ENCODE measurements around the gene MCM3AP.

Gene MCM3AP

GRCh38 chr21:46285206-46285661, at the start of gene MCM3AP:
MCM3AP (minus strand) TSS chr21:46285611; CDS start chr21:46285286, 325 bp downstream.
- DNase-seq: no peak

GRCh38 chr21:46334351-46335140, 49.1 kb upstream of the MCM3AP start:
- no peak for DNase-seq

GRCh38 chr21:46329796-46330195, 44.4 kb upstream of the MCM3AP start:
- DNase-seq: no peak

- DNase-seq: no peak
These were observed 42.7 kb upstream of the MCM3AP start for GRCh38 chr21:46328151-46328550.

GRCh38 chr21:46327711-46328110, 42.3 kb upstream of the MCM3AP start:
- no peak for DNase-seq

GRCh38 chr21:46326110-46326703, 40.8 kb upstream of the MCM3AP start:
- DNase-seq: no peak

GRCh38 chr21:46325073-46325912, 39.9 kb upstream of the MCM3AP start:
- DNase-seq: peak; percentile 32

GRCh38 chr21:46324390-46325072, 39.1 kb upstream of the MCM3AP start:
- DNase-seq: peak; percentile 85

GRCh38 chr21:46323710-46324389, 38.4 kb upstream of the MCM3AP start, which contains the start of the genes C21orf58 and PCNT:
C21orf58 (minus strand) TSS chr21:46323870; CDS start chr21:46322738, 1,132 bp downstream.
PCNT (plus strand) TSS chr21:46324156; CDS start chr21:46324229, 73 bp downstream.
- DNase-seq: peak; percentile 98

GRCh38 chr21:46323227-46323709, 37.9 kb upstream of the MCM3AP start:
- DNase-seq: no peak

- no peak for DNase-seq
These were observed 37.2 kb upstream of the MCM3AP start for GRCh38 chr21:46322351-46323226.

- DNase-seq: no peak
These were observed 35.0 kb upstream of the MCM3AP start for GRCh38 chr21:46320331-46320801.

GRCh38 chr21:46319186-46319585, 33.8 kb upstream of the MCM3AP start:
- no peak for DNase-seq

- no peak for DNase-seq
These were observed 33.0 kb upstream of the MCM3AP start for GRCh38 chr21:46318464-46318845.

GRCh38 chr21:46317710-46318463, 32.5 kb upstream of the MCM3AP start:
- no peak for DNase-seq

GRCh38 chr21:46316708-46317324, 31.4 kb upstream of the MCM3AP start:
- no peak for DNase-seq

- no peak for DNase-seq
These were observed 29.1 kb upstream of the MCM3AP start for GRCh38 chr21:46314441-46315020.

GRCh38 chr21:46312949-46313348, 27.5 kb upstream of the MCM3AP start:
- no peak for DNase-seq

- no peak for DNase-seq
These were observed 26.2 kb upstream of the MCM3AP start for GRCh38 chr21:46311568-46311967.
